MCF 10A (cell line): Measurements from ENCODE around the gene ZNRF3. TPM values are rescaled to one million over a fixed set of nuclear protein-coding genes. Genes with fewer than 3 reads are reported as not detected.
A peak's percentile ranks its signal among the peaks of the same experiment; 100 is the strongest.

ENCODE experiments used
- BruUV-seq: library from RNA; stranded (reverse); fragments of 400-500 nt; replicated peaks from 2 replicates; lab custom pipeline; 2021; lab: Mats Ljungman, UMichigan
- CTCF ChIA-PET: fragments of 300-600 bp; sonication (Branson Sonifier 250); formaldehyde crosslinking; extraction: SDS; loops from one replicate; lab custom pipeline; 2021; ENCODE audit warnings: antibody characterized with exemption, inconsistent platforms; lab: Yijun Ruan, JAX
- POLR2A ChIA-PET: fragments of 300-600, 350-650 bp; sonication (Branson Sonifier 250); formaldehyde crosslinking; extraction: SDS; loops from one replicate; lab custom pipeline; 2020; ENCODE audit warnings: antibody characterized with exemption, inconsistent platforms; lab: Yijun Ruan, JAX
- DNase-seq: peaks from one replicate; pipeline ENCODE4 v3.0.0-alpha.2; 2018; ENCODE audit not compliant: unreplicated experiment
- H3K27ac Mint-ChIP-seq: one replicate; pipeline ENCODE4 v1.8.0; 2022; ENCODE audit warnings: mild to moderate bottlenecking, low read depth, mixed read lengths; ENCODE audit not compliant: unreplicated experiment
- H3K27me3 Mint-ChIP-seq: one replicate; pipeline ENCODE4 v1.8.0; 2022; ENCODE audit warnings: mixed read lengths; ENCODE audit not compliant: insufficient read depth, unreplicated experiment
- H3K36me3 Mint-ChIP-seq: one replicate; pipeline ENCODE4 v1.8.0; 2022; ENCODE audit warnings: mild to moderate bottlenecking, moderate library complexity, mixed read lengths; ENCODE audit not compliant: insufficient read depth, unreplicated experiment
- H3K4me1 Mint-ChIP-seq: one replicate; pipeline ENCODE4 v1.8.0; 2022; ENCODE audit warnings: mixed read lengths; ENCODE audit not compliant: insufficient read depth, unreplicated experiment
- H3K4me3 Mint-ChIP-seq: one replicate; pipeline ENCODE4 v1.8.0; 2022; ENCODE audit warnings: mild to moderate bottlenecking, moderate library complexity, mixed read lengths; ENCODE audit not compliant: unreplicated experiment
- H3K9me3 Mint-ChIP-seq: one replicate; pipeline ENCODE4 v1.8.0; 2022; ENCODE audit warnings: mixed read lengths; ENCODE audit not compliant: unreplicated experiment
- CTCF ChIP-seq: fragments of 200-600 bp; IDR thresholded peaks from one replicate; pipeline ENCODE4 v1.8.0; 2022; ENCODE audit warnings: antibody characterized with exemption, mild to moderate bottlenecking; ENCODE audit not compliant: unreplicated experiment
- intact Hi-C: fragments of 100-400 bp; cut with micrococcal nuclease; formaldehyde crosslinking; loops from 2 replicates; pipeline ENCODE4 v1.14.1; 2022
- total RNA-seq: library from RNA; stranded (reverse); gene quantifications from 2 replicates; pipeline ENCODE4 v1.2.3, GENCODE V29; 2022

ZNRF3 gene
- total RNA-seq, 1 experiment from 2014 or later = 7.1 TPM

GRCh38 chr22:28969401-28970168 lies 86.2 kb downstream of the ZNRF3 start:
- Mint-ChIP-seq H3K27me3 (no peaks in the 10 kb centered on the region), H3K27ac (peak overlapping the region; percentile 32), H3K4me1 (peaks cover 9% of the 10 kb centered on the region), H3K36me3 (peaks cover 7% of the 10 kb centered on the region), H3K4me3 (no peak overlapping the region), H3K9me3 (no peaks in the 10 kb centered on the region)
- ChIA-PET CTCF (interaction anchor here (0.9 kb wide), 1 partner anchor 70 kb away, joined by 3 read pairs; no protein-coding TSS in a partner anchor), POLR2A (no interaction called here)
- intact Hi-C loops = no loop called here
- DNase-seq = no peak
- no peak for TF ChIP-seq CTCF
- no TSS peak for BruUV-seq

GRCh38 chr22:28973352-28973751 lies 90.0 kb downstream of the ZNRF3 start:
- no peak for DNase-seq
- Mint-ChIP-seq H3K36me3 (peaks cover 7% of the 10 kb centered on the region), H3K9me3 (no peaks in the 10 kb centered on the region), H3K27ac (no peak overlapping the region), H3K4me1 (peaks cover 20% of the 10 kb centered on the region), H3K4me3 (no peak overlapping the region), H3K27me3 (no peaks in the 10 kb centered on the region)
- BruUV-seq = no TSS peak
- intact Hi-C loops = no loop called here
- POLR2A ChIA-PET = no interaction called here
- no peak for TF ChIP-seq CTCF
- CTCF ChIA-PET = no interaction called here

GRCh38 chr22:28977060-28977459 lies 93.7 kb downstream of the ZNRF3 start:
- no peak for TF ChIP-seq CTCF
- peak overlapping the region; percentile 31 for H3K4me3 Mint-ChIP-seq
- ChIA-PET CTCF (interaction anchor here (0.9 to 1.2 kb wide), 2 partner anchors 68 to 96 kb away, joined by 3 read pairs; no protein-coding TSS in a partner anchor), POLR2A (interaction anchor here (0.5 to 3.2 kb wide), 6 partner anchors 22 to 645 kb away, joined by 3 to 23 read pairs (median 4); partner anchors contain the start of genes CCDC117 and ZNRF3)
- no TSS peak for BruUV-seq
- H3K27me3 Mint-ChIP-seq = no peaks in the 10 kb centered on the region
- intact Hi-C loops = loop anchor here (2.0 kb wide), 1 partner anchor 94 kb away; the partner anchor contains the start of gene ZNRF3
- H3K27ac Mint-ChIP-seq = peak overlapping the region; percentile 25
- no peaks in the 10 kb centered on the region for H3K9me3 Mint-ChIP-seq
- peaks cover 6% of the 10 kb centered on the region for H3K36me3 Mint-ChIP-seq
- H3K4me1 Mint-ChIP-seq = peaks cover 29% of the 10 kb centered on the region
- DNase-seq = no peak

GRCh38 chr22:28977481-28977971 lies 94.2 kb downstream of the ZNRF3 start:
- peak overlapping the region; percentile 31 for H3K4me3 Mint-ChIP-seq
- no TSS peak for BruUV-seq
- peaks cover 6% of the 10 kb centered on the region for H3K36me3 Mint-ChIP-seq
- no peak for TF ChIP-seq CTCF
- intact Hi-C loops = loop anchor here (2.0 kb wide), 1 partner anchor 95 kb away; the partner anchor contains the start of gene ZNRF3
- ChIA-PET POLR2A (interaction anchor here (0.6 to 3.2 kb wide), 8 partner anchors 9 to 94 kb away, joined by 3 to 23 read pairs (median 4); partner anchors contain the start of gene ZNRF3), CTCF (interaction anchor here (0.7 to 1.2 kb wide), 3 partner anchors 63 to 97 kb away, joined by 3 read pairs; no protein-coding TSS in a partner anchor)
- peaks cover 29% of the 10 kb centered on the region for H3K4me1 Mint-ChIP-seq
- H3K27me3 Mint-ChIP-seq = no peaks in the 10 kb centered on the region
- H3K9me3 Mint-ChIP-seq = no peaks in the 10 kb centered on the region
- H3K27ac Mint-ChIP-seq = peak overlapping the region; percentile 46
- DNase-seq = no peak
